ENCODE results near the gene DOCK4.

DNA sequence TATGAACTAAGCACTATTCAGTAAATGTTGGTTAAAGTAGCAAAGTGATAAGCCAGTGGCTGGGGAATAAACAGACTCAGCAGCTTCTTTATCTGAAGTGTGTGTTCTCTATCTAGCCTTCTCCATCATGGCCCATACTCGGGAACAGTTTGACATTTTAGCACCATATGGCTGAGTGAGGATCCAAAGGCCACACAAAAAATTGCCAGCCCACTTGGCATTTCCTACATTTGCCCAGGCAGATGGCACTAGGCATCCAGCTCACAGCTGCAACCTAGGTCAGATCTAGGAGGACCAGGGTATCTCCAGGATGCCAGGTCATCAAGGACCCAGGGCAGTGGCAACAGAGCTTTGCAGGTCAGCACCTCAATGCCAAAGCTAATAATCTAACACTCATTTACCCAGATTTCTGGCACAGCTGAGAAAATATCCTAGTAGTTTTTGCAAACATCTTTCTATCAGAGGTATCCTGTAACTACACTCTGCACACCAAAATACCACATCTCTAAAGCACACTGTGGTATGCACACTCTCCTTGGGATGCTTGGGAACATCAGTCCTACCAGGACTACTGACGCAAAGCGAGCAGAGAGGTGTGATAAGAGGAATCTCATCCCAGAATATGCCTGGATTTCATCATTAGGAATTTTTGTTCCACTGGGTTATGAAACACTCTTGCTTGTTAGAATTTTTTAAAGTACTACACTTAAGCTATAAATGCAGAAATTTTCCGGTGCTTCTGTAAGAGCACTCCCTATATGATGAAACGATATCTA, 61.7 kb downstream of the DOCK4 start:
- TF ChIP-seq, protein P1, sequence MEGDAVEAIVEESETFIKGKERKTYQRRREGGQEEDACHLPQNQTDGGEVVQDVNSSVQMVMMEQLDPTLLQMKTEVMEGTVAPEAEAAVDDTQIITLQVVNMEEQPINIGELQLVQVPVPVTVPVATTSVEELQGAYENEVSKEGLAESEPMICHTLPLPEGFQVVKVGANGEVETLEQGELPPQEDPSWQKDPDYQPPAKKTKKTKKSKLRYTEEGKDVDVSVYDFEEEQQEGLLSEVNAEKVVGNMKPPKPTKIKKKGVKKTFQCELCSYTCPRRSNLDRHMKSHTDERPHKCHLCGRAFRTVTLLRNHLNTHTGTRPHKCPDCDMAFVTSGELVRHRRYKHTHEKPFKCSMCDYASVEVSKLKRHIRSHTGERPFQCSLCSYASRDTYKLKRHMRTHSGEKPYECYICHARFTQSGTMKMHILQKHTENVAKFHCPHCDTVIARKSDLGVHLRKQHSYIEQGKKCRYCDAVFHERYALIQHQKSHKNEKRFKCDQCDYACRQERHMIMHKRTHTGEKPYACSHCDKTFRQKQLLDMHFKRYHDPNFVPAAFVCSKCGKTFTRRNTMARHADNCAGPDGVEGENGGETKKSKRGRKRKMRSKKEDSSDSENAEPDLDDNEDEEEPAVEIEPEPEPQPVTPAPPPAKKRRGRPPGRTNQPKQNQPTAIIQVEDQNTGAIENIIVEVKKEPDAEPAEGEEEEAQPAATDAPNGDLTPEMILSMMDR (IDR thresholded peaks at IDR 0.05) = no peak
- no peak for TF ChIP-seq EP300 (IDR thresholded peaks at IDR 0.05)
- TF ChIP-seq POLR2A (IDR thresholded peaks at IDR 0.05) = no peak
